Right renal cortex interstitium (tissue), 3 donors: ENCODE data around the gene KRT33A. TPM values are rescaled to one million over a fixed set of nuclear protein-coding genes. Genes with fewer than 3 reads are reported as not detected.

Source experiments
- DNase-seq, 3 donors: peaks; one replicate each; pipeline ENCODE4 v3.0.0-alpha.2; 2013; ENCODE audit warnings: low read depth in 3 of 3, low spot score in 2 of 3
- polyA plus RNA-seq, 3 donors: library from polyadenylated mRNA; unstranded; fragments of 120-200 nt; gene quantifications; one replicate each; pipeline ENCODE4 v1.2.1, GENCODE V29; 2013; ENCODE audit not compliant: insufficient read length in 3 of 3

The KRT33A gene
- polyA plus RNA-seq, 3 donors, result not detected

DNA sequence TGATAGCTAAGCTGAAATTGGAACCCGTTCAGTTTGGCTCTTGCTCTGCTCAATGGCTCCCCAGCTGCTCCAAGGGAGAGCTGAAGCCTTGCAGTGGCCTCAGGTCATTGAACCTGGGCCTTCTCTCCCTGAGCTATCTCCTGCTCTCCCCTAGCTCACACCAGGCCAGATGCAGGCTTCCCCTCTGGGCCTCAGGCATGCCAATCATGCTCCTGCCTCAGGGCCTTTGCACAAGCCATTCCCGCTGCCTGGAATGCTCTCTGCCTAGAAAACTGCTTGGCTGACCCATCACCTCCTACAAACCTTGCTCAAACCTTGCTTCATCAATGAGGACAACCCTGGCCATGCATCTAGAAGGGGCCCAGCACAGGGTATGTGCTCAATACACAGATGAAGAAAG is 18.4 kb downstream of the KRT33A start:
- DNase-seq, result no peak

- DNase-seq, result no peak
Measured at GRCh38 chr17:41331606-41332005, 19.0 kb downstream of the KRT33A start.

- DNase-seq, result no peak
Measured at GRCh38 chr17:41329279-41329948, 21.2 kb downstream of the KRT33A start.

GRCh38 chr17:41328207-41328606 is 22.4 kb downstream of the KRT33A start:
- no peak for DNase-seq

DNA sequence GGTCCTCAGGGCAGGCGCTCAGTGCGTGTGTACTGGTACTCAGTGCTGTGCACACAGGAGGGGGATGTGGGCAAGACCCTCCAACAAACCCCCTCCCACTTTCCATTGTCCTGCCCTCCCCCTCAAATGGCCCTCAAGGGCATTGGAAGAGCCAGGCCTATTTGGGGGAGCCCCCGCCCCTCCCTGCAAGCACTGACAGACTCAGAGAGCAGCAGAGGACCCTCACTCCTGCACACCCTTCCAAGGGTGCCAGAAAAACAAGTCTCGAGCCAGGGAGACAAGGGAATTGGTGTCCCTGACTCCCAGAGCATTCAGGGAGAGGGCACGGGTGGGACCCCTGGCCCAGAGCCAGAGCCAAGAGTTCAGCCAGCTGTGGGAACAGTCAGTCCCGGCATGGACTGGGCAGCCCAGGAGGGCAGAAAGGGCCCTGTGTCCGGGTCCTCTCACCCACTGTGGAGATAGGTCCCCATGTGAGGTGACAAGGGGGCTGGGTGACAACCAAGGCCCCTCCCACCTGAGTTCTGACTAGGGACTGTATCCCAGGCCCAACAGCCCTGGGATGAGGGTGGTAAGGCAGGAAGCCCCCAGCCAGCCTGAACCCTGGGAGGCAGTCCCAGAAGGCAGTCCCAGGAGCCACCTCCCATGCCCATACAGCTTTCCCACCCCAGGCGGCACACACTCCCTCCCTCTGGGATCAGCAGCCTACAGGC is 23.1 kb downstream of the KRT33A start:
- DNase-seq, result no peak

- DNase-seq, result no peak
Measured at GRCh38 chr17:41326173-41327145, 24.2 kb downstream of the KRT33A start.

GRCh38 chr17:41325611-41326010 is 25.0 kb downstream of the KRT33A start:
- DNase-seq, result no peak

- no peak for DNase-seq
Measured at GRCh38 chr17:41325126-41325525, 25.5 kb downstream of the KRT33A start.

GRCh38 chr17:41324180-41325075 is 26.2 kb downstream of the KRT33A start:
- DNase-seq, result no peak

- no peak for DNase-seq
Measured at GRCh38 chr17:41322903-41323895, 27.4 kb downstream of the KRT33A start.

DNA sequence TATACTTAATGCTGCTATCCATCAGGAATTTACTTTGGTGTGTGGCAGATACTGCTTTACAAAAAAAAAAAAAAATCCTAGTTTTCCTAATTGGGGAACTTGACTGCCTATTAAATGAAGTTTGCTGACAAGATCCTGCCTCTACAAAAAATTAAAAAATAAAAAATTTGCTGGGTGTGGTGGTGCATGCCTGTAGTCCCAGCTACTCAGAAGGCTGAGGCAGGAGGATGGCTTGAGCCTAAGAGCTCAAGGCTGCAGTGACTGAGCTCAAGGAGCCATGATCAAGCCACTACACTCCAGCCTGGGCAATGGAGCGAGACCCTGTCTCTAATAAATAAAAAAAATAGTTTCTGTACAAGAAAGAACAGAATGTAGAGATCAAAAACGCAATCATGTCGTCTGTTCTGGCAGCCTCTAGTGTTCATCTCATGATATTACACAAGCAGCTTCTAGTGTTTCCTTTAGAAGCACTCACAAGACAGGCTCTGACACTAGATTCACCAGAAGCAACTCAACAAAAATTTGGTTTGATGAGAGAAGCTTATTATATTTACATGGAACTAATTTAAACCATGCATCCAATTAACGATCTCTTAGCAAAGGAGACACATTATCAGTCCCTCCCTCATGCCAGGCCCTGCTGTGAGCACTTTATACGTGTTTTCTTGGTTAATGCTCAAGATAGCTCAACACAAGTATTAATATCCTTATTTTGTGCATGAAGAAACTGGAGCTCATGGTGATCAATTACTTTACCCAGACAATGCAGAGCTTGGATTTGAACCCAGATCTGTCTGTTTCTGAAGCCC is 28.3 kb downstream of the KRT33A start:
- no peak for DNase-seq

- no peak for DNase-seq
Measured at GRCh38 chr17:41318231-41318630, 32.4 kb downstream of the KRT33A start.

- DNase-seq, result no peak
Measured at GRCh38 chr17:41315814-41316445, 34.7 kb downstream of the KRT33A start.

- no peak for DNase-seq
Measured at GRCh38 chr17:41315204-41315794, 35.3 kb downstream of the KRT33A start, which contains the start of gene KRTAP17-1. KRTAP17-1 (minus strand) TSS chr17:41315710; CDS start chr17:41315650, 60 bp downstream.

GRCh38 chr17:41311111-41311510 is 39.5 kb downstream of the KRT33A start:
- no peak for DNase-seq

- no peak for DNase-seq
Measured at GRCh38 chr17:41308918-41309359, 41.7 kb downstream of the KRT33A start, which contains the start of gene KRTAP16-1. KRTAP16-1 (minus strand) TSS chr17:41309309; CDS start chr17:41309253, 56 bp downstream.
